GM12801 (cell line): ENCODE results near the gene SLC44A3.

ENCODE experiments used
- CTCF ChIP-seq: IDR thresholded peaks from one replicate; pipeline ENCODE4 v1.5.1; 2011; ENCODE audit warnings: control low read depth; ENCODE audit not compliant: insufficient read length; ENCODE audit errors: extremely low read depth

SLC44A3 gene

GRCh38 chr1:94907136-94907535 lies 87.0 kb downstream of the SLC44A3 start:
- no peak for TF ChIP-seq CTCF

DNA sequence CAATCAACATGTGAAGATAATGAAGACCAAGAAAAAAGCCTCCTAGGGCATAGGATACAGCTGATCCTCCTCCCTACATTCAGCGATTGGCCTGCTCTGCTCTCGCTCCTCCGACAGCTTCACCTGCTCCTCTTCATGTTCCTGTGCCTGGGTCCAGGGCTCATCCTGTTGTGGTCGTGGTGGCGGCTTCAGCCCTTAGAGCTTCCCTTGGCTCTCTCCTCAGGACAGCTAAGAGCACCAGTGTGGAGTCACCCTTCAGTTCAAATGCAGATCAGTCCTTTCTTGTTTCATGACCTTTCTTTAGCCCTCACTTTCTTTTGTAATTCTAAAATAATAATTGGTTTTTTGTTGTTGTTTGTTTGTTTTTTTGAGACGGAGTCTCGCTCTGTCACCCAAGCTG lies 88.0 kb downstream of the SLC44A3 start:
- TF ChIP-seq CTCF: no peak

DNA sequence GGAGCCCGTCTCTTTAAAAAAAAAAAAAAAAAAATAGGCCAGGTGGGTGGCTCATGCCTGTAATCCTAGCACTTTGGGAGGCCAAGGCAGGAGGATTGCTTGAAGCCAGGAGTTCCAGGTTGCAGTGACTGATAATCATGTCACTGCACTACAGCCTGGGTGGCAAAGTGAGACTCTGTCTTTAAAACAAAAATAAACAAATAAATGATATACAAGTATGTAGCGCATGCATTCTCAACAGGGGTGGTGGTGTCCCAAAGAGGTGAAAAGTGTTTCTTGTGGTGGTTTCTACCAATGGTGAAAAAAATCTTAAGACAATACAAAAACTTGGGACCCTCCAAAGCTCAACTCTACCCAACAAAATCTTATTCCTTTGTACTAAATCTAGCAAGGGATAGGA lies 88.8 kb downstream of the SLC44A3 start:
- TF ChIP-seq CTCF: no peak

DNA sequence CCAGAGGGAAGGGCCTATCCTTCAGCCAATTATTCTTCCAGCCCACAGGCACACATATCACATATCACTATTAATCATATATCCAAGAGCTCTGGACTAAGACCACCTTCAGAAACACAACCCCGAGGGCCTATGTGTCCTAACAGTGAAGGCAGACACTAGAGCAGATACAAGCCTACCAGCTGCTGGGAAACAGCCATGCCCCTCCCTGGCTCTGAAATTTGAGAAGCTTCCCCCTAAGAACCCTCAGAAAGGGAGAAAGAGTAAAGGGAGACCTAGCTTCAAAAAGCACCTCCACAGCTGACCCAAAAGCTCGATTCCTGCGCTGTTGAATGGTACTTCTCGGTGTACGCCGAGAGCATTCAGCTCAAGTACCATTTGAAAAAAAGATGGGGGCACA lies 89.3 kb downstream of the SLC44A3 start:
- TF ChIP-seq CTCF: no peak

- TF ChIP-seq CTCF: no peak
Measured at GRCh38 chr1:94912263-94913184, 92.4 kb downstream of the SLC44A3 start.

GRCh38 chr1:94917251-94917650 lies 97.1 kb downstream of the SLC44A3 start:
- no peak for TF ChIP-seq CTCF

DNA sequence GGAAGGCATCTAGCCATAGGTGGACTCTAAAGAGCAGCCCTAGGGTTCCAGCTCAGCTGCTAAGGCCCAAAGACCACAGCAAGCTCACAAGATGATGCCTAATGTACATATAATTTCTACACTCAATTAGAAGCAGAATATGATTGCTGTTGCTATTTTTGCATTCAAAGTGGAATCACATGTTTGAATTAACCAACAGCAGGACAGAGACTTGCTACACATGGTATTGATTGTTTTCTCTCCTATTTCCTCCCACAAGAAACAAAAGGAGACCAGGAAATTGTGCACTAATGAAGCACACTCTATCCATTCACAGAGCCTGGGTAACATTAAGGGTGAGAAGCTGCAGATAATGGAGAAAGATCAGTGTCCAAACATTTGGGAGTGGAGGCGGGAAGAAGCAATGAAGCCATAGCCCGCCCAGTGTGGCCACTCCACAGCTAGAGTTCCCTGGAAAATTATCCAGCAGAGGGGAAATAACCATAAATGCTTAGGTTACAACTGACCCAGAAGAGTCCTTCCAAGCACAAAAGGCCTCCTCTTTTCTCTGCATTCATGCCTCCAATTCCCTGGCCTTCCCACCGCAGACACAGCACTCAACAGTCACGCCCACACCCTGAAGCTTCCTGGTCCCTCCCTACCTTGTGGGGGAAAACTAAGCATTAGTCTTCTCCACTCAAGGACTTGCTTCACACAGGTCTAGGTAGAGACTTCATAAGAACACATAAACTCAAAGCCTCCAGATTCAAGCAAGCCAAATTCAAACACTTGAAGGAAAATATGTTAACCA lies 99.3 kb downstream of the SLC44A3 start:
- no peak for TF ChIP-seq CTCF
